HEK293T (cell line): ENCODE data around the gene FHL3.

Source experiments
- CTCF ChIA-PET: fragments of 350-600 bp; formaldehyde crosslinking; extraction: SDS; loops from one replicate; lab custom pipeline; 2021; ENCODE audit warnings: antibody characterized with exemption, inconsistent platforms; lab: Yijun Ruan, JAX
- POLR2A ChIA-PET: fragments of 350-600 bp; formaldehyde crosslinking; extraction: SDS; loops from one replicate; lab custom pipeline; 2020; ENCODE audit warnings: antibody characterized with exemption, inconsistent platforms; lab: Yijun Ruan, JAX
- DNase-seq: peaks from one replicate; pipeline ENCODE4 v3.0.0; 2012; ENCODE audit warnings: mixed read lengths; ENCODE audit errors: extremely low spot score
- ARNT ChIP-seq: fragments of 450-650 bp; IDR thresholded peaks from 2 replicates; pipeline ENCODE4 v1.6.1; 2017; ENCODE audit warnings: mild to moderate bottlenecking
- BHLHE40 ChIP-seq: fragments of 450-650 bp; IDR thresholded peaks from 2 replicates; pipeline ENCODE4 v1.6.1; 2016; ENCODE audit warnings: mild to moderate bottlenecking, moderate library complexity, borderline replicate concordance
- CTBP1 ChIP-seq: fragments of 450-650 bp; IDR thresholded peaks from 2 replicates; pipeline ENCODE4 v1.6.1; 2016; ENCODE audit warnings: borderline replicate concordance
- ELF4 ChIP-seq: fragments of 450-650 bp; IDR thresholded peaks from 2 replicates; pipeline ENCODE4 v1.6.1; 2017; ENCODE audit warnings: antibody characterized with exemption
- FOXA1 ChIP-seq: fragments of 450-650 bp; IDR thresholded peaks from 2 replicates; pipeline ENCODE4 v1.6.1; 2016; ENCODE audit warnings: mild to moderate bottlenecking
- FOXK2 ChIP-seq: fragments of 450-650 bp; IDR thresholded peaks from 2 replicates; pipeline ENCODE4 v1.6.1; 2016; ENCODE audit warnings: mild to moderate bottlenecking
- FOXM1 ChIP-seq: fragments of 450-650 bp; IDR thresholded peaks from 2 replicates; pipeline ENCODE4 v1.6.1; 2017; ENCODE audit warnings: mild to moderate bottlenecking, borderline replicate concordance
- HDGF ChIP-seq: fragments of 450-650 bp; IDR thresholded peaks from 2 replicates; pipeline ENCODE4 v1.6.1; 2017; ENCODE audit warnings: antibody characterized with exemption, borderline replicate concordance
- L3MBTL2 ChIP-seq: fragments of 450-650 bp; conservative IDR thresholded peaks from 2 replicates; pipeline ENCODE4 v1.6.1; 2016; ENCODE audit warnings: mild to moderate bottlenecking
- LEF1 ChIP-seq: fragments of 450-650 bp; IDR thresholded peaks from 2 replicates; pipeline ENCODE4 v1.6.1; 2017; ENCODE audit warnings: mild to moderate bottlenecking, borderline replicate concordance
- NFRKB ChIP-seq: fragments of 450-650 bp; IDR thresholded peaks from 2 replicates; pipeline ENCODE4 v1.6.1; 2016; ENCODE audit warnings: mild to moderate bottlenecking, moderate library complexity
- PKNOX1 ChIP-seq: fragments of 450-650 bp; IDR thresholded peaks from 2 replicates; pipeline ENCODE4 v1.6.1; 2016
- SP1 ChIP-seq: fragments of 450-650 bp; IDR thresholded peaks from 2 replicates; pipeline ENCODE4 v1.6.1; 2017
- SUZ12 ChIP-seq: fragments of 450-650 bp; IDR thresholded peaks from 2 replicates; pipeline ENCODE4 v1.6.1; 2016; ENCODE audit warnings: mild to moderate bottlenecking
- TARDBP ChIP-seq: fragments of 450-650 bp; IDR thresholded peaks from 2 replicates; pipeline ENCODE4 v1.6.1; 2016
- ZNF384 ChIP-seq: fragments of 450-650 bp; IDR thresholded peaks from 2 replicates; pipeline ENCODE4 v1.6.1; 2016

Gene FHL3

GRCh38 chr1:37948166-37948565 lies 57.1 kb downstream of the FHL3 start:
- ChIA-PET CTCF (interaction anchor here (0.8 kb wide), 1 partner anchor 22 kb away, joined by 3 read pairs; no protein-coding TSS in a partner anchor), POLR2A (no interaction called here)
- no peak for DNase-seq
- TF ChIP-seq LEF1, result no peak
- TF ChIP-seq ARNT, result no peak
- no peak for TF ChIP-seq ZNF384
- no peak for TF ChIP-seq SUZ12
- TF ChIP-seq PKNOX1, result no peak
- no peak for TF ChIP-seq FOXM1
- no peak for TF ChIP-seq NFRKB
- no peak for TF ChIP-seq FOXK2
- TF ChIP-seq HDGF, result no peak
- no peak for TF ChIP-seq CTBP1
- TF ChIP-seq SP1, result no peak
- TF ChIP-seq ELF4, result no peak
- TF ChIP-seq BHLHE40, result no peak
- TF ChIP-seq L3MBTL2, result no peak
- no peak for TF ChIP-seq FOXA1
- no peak for TF ChIP-seq TARDBP

- ChIA-PET CTCF (interaction anchor here (1.3 kb wide), 1 partner anchor 28 kb away, joined by 6 read pairs; no protein-coding TSS in a partner anchor), POLR2A (interaction anchor here (1.2 to 1.6 kb wide), 2 partner anchors 9 to 16 kb away, joined by 4 to 7 read pairs; no protein-coding TSS in a partner anchor)
- no peak for DNase-seq
- TF ChIP-seq L3MBTL2 (no peak), NFRKB (no peak), ARNT (no peak), ZNF384 (no peak), SUZ12 (no peak), BHLHE40 (no peak), LEF1 (no peak), ELF4 (no peak), FOXM1 (no peak), PKNOX1 (no peak), TARDBP (no peak), HDGF (no peak), FOXK2 (no peak), CTBP1 (no peak), FOXA1 (no peak), SP1 (no peak)
These were observed 58.0 kb downstream of the FHL3 start for GRCh38 chr1:37947364-37947763.
